ENCODE results near the gene CSF3. TPM values are rescaled to one million over a fixed set of nuclear protein-coding genes. Genes with fewer than 3 reads are reported as not detected.

The CSF3 gene
- total RNA-seq, 1 experiment from 2014 or later = 0.38 TPM

- H3K27me3 Mint-ChIP-seq (ENCODE audit: unreplicated experiment) = peaks cover 70% of the 10 kb centered on the region
- H3K36me3 Mint-ChIP-seq (ENCODE audit: insufficient read depth, unreplicated experiment) = peaks cover 21% of the 10 kb centered on the region
- no TSS peak for BruUV-seq (replicated peaks)
- no peak overlapping the region for H3K27ac Mint-ChIP-seq (ENCODE audit: unreplicated experiment)
- CTCF ChIA-PET = interaction anchor here (0.6 to 109.6 kb wide), 29 partner anchors 1 to 1147 kb away, joined by 3 to 8195 read pairs (median 9); partner anchors contain the start of genes CSF3, ERBB2, GRB7 and GSDMA
- H3K4me1 Mint-ChIP-seq (ENCODE audit: low read depth, unreplicated experiment) = peaks cover 26% of the 10 kb centered on the region
- TF ChIP-seq CTCF (IDR thresholded peaks at IDR 0.05; ENCODE audit: unreplicated experiment) = no peak
- H3K4me3 Mint-ChIP-seq (ENCODE audit: low read depth, unreplicated experiment) = no peak overlapping the region
- intact Hi-C loops (cut with micrococcal nuclease; ENCODE audit: unreplicated experiment) = no loop called here
- peaks cover 3% of the 10 kb centered on the region for H3K9me3 Mint-ChIP-seq (ENCODE audit: low read depth, unreplicated experiment)
- peak; percentile 73 for DNase-seq
Measured at GRCh38 chr17:39969375-39969774, 45.9 kb upstream of the CSF3 start.

- peak overlapping the region; percentile 5 for H3K4me3 Mint-ChIP-seq (ENCODE audit: low read depth, unreplicated experiment)
- peaks cover 69% of the 10 kb centered on the region for H3K27me3 Mint-ChIP-seq (ENCODE audit: unreplicated experiment)
- H3K27ac Mint-ChIP-seq (ENCODE audit: unreplicated experiment) = no peak overlapping the region
- CTCF ChIA-PET = interaction anchor here (0.6 to 109.6 kb wide), 23 partner anchors 2 to 1148 kb away, joined by 3 to 8195 read pairs (median 17); partner anchors contain the start of genes CSF3, ERBB2, GRB7 and GSDMA
- intact Hi-C loops (cut with micrococcal nuclease; ENCODE audit: unreplicated experiment) = loop anchor here (1.0 kb wide), 1 partner anchor 11 kb away; no protein-coding TSS in a partner anchor
- H3K36me3 Mint-ChIP-seq (ENCODE audit: insufficient read depth, unreplicated experiment) = peaks cover 21% of the 10 kb centered on the region
- no peak for TF ChIP-seq CTCF (IDR thresholded peaks at IDR 0.05; ENCODE audit: unreplicated experiment)
- BruUV-seq (replicated peaks) = TSS peak; percentile 41
- peaks cover 3% of the 10 kb centered on the region for H3K9me3 Mint-ChIP-seq (ENCODE audit: low read depth, unreplicated experiment)
- peak; percentile 83 for DNase-seq
- H3K4me1 Mint-ChIP-seq (ENCODE audit: low read depth, unreplicated experiment) = peaks cover 26% of the 10 kb centered on the region
Measured at GRCh38 chr17:39970157-39970692, 45.0 kb upstream of the CSF3 start.

GRCh38 chr17:39971076-39971603, 44.1 kb upstream of the CSF3 start:
- H3K27me3 Mint-ChIP-seq (ENCODE audit: unreplicated experiment) = peaks cover 73% of the 10 kb centered on the region
- no peak overlapping the region for H3K27ac Mint-ChIP-seq (ENCODE audit: unreplicated experiment)
- DNase-seq = no peak
- intact Hi-C loops (cut with micrococcal nuclease; ENCODE audit: unreplicated experiment) = no loop called here
- H3K36me3 Mint-ChIP-seq (ENCODE audit: insufficient read depth, unreplicated experiment) = peaks cover 21% of the 10 kb centered on the region
- no peak for TF ChIP-seq CTCF (IDR thresholded peaks at IDR 0.05; ENCODE audit: unreplicated experiment)
- peaks cover 26% of the 10 kb centered on the region for H3K4me1 Mint-ChIP-seq (ENCODE audit: low read depth, unreplicated experiment)
- H3K9me3 Mint-ChIP-seq (ENCODE audit: low read depth, unreplicated experiment) = peaks cover 3% of the 10 kb centered on the region
- no peak overlapping the region for H3K4me3 Mint-ChIP-seq (ENCODE audit: low read depth, unreplicated experiment)
- CTCF ChIA-PET = interaction anchor here (0.5 to 109.6 kb wide), 27 partner anchors 3 to 798 kb away, joined by 3 to 8195 read pairs (median 11); partner anchors contain the start of genes CSF3, ERBB2, GRB7 and GSDMA
- BruUV-seq (replicated peaks) = no TSS peak

- no peak for DNase-seq
- no peaks in the 10 kb centered on the region for H3K9me3 Mint-ChIP-seq (ENCODE audit: low read depth, unreplicated experiment)
- CTCF ChIA-PET = interaction anchor here (0.5 to 109.6 kb wide), 25 partner anchors 4 to 516 kb away, joined by 3 to 8195 read pairs (median 8); partner anchors contain the start of genes CSF3, ERBB2, GRB7 and GSDMA
- no peak overlapping the region for H3K27ac Mint-ChIP-seq (ENCODE audit: unreplicated experiment)
- no peak overlapping the region for H3K4me3 Mint-ChIP-seq (ENCODE audit: low read depth, unreplicated experiment)
- H3K4me1 Mint-ChIP-seq (ENCODE audit: low read depth, unreplicated experiment) = peaks cover 17% of the 10 kb centered on the region
- H3K36me3 Mint-ChIP-seq (ENCODE audit: insufficient read depth, unreplicated experiment) = peaks cover 14% of the 10 kb centered on the region
- intact Hi-C loops (cut with micrococcal nuclease; ENCODE audit: unreplicated experiment) = no loop called here
- TF ChIP-seq CTCF (IDR thresholded peaks at IDR 0.05; ENCODE audit: unreplicated experiment) = no peak
- BruUV-seq (replicated peaks) = no TSS peak
- H3K27me3 Mint-ChIP-seq (ENCODE audit: unreplicated experiment) = peaks cover 84% of the 10 kb centered on the region
Measured at GRCh38 chr17:39972271-39972670, 43.0 kb upstream of the CSF3 start.

Measured in Calu3 (cell line).